ENCODE data around the gene DNMT3B.
A peak's percentile ranks its signal among the peaks of the same experiment; 100 is the strongest.

Gene DNMT3B

DNA sequence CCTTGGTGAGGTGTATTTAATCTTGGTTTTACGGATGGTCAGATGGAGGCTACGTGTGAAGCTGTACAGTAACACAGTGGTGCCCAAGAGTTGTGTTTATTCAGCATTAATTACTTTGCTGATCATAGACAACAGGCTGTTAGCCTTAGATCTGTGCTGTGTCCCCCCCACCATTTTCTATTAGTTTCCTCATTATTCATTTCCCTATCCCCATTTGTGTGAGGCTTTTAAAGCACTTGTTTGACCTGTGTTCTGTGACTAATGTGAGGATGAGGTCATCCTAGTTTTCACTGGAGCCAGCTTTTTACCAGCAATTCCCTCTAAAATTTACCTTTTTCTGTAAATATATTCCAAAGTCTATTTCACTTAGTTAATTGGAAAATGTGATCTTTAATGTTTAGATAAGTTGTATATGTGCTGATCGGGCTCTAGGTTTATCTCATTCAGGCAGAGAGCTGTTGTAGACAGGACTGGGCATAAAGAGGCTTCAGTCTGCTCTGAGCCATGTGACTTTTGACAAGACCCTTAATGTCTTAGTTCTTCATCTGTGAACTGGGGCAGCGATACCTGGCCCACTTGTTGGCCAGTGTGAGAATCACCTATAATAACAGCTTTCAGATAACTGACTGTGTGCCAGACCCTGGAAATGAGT is 66.0 kb downstream of the DNMT3B start:
- no peak for DNase-seq

DNA sequence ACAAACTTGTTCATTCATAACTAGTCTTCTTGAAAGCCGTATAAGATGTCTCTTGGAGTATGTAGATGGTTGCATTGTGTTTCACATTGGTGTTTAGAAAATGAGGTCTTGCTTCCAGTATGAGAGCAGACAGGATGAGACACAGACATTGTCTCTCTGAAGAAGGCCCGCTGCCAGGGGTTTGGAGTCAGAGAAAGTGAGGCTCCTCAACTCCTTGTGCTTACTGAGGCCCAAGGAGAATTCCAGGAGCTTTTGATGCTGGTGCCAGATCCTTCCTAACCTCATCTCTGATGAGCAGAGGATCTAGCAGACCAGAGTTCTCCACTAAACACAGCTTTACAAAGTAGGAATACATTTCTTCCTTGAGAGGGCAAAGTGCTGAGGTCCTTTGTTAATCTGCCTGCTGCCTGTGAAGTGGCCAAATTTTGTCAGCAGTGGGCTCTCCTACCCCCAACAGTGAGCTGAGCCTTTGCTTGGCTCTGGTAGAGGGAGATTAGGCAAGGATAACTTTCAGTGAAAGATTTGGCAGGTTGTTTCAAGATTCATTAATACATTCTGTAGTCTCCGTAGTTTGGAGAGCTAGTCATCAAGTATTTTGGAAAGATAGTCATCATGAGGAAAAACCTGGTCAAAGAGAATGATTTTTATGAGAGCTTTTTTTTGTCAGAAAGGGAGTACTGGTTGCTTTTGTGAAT is 67.3 kb downstream of the DNMT3B start:
- no peak for DNase-seq

DNA sequence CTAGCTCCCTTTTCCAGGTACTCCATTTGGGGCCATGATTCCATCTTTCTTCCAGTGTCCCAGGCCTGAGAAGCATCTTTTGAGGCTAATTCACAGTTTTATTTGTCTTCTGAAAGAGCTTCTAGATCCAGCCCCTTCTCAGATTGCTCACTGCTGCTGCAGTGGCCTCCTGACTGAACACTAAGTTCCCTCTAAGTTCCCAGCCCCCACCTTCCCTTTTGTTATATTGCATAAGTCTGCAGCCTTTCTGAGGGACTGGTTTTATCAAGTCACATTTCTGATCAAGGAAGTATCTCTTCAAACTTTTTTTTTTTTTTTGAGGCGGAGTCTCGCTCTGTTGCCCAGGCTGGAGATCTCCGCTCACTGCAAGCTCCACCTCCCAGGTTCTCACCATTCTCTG is 68.3 kb downstream of the DNMT3B start:
- no peak for DNase-seq

DNA sequence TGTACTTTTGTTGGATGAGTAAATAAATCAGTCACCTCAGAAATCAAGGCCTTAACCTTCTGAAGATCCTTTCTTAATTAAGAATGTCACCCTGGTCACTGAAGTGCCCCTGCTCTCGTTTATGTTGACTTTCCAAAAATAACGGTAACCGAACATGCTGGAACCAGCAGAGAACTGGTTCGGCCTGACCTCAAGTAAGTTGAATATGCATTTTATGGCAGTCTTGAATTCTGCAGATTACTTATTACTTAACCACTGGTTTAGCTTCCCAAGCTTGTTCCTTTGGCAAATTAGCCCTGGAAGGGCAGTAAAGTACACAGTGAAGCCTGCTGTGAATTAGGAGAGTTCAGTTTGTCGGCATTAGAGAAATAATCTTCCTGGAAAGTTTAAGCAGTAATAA is 69.8 kb downstream of the DNMT3B start:
- DNase-seq = no peak

DNA sequence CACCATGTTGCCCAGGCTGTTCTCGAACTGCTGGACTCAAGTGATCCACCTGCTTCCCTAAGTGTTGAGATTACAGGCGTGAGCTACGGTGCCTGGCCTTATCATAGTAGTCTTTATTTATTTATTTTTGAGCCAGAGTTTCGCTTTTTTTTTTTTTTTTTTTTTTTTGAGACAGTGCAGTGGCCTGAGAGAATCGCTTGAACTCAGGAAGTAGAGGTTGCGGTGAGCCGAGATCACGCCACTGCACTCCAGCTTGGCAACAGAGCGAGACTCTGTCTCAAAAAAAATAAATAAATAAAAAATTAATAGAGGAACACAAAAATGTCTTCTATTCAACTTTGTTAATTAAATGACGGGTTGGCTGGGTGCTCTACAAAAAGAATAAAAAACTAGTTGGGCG is 70.5 kb downstream of the DNMT3B start:
- DNase-seq = no peak

DNA sequence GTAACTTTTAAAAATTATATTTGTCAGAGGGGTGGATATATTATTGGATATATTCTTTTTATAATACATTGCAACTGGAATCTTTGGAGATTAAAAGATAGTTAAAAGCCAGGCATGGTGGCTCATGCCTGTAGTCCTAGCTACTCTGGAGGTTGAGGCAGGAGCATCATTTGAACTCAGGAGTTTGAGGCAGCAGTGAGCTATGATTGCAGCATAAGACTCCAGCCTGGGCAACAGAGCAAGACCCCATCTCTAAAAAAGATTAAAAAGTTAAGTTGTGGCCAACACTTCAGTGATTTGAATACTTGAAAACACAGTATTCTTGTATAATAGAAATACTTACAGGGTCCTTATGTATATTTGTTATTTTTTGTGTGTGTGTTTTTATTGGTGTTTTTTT is 72.8 kb downstream of the DNMT3B start:
- no peak for DNase-seq

DNA sequence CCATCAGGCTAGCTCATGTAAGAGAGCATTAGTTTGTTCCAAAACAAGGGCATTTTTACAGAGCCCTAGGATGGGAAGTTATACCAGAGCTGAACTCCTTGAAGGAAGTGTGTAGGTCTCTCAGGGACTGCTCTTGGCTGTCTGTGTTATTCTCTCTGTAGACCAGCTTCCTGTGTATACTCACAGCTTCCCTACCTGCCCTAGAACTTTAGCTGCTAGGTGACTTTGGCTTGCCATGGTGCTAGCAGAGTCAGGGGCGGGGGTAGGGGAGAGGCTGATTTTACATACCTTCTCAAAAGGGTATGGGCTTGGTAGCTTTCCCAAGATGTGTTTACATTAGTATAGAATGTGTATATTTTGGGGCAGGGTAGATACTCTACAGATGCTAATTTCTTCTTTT is 75.0 kb downstream of the DNMT3B start:
- no peak for DNase-seq

DNA sequence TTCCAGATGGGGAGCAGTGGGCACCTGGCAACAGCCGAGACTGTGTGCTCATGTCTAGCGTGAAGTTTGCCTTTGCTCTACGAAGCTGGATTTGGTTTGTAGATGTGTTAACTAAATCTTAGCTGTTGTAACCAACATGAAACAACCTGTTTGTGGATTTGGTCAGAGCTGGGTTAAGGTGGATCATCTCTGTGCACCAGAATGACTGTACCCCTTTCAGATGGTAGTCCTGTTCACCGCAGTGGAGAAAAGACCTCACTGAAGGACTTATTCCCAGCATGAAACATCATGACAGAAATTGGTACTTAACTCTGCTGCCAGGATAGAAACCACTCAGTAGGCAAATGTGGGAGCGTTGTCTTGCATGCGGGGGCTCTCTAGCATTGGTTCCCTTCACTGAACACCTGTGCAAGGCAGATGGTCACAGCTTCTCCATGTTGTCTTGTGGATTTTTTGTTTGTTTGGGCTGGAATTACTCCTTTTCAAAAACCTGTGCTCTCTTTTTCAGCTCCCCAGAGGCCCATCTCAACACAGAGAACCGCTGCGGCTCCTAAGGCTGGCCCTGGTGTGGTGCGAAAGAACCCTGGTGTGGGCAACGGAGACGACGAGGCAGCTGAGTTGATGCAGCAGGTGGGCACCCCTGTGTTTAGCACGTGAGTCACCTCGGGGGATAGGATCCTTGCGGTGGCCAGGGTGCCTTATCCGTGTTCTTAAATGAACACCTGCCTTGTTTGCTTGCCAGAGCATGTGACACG is 77.2 kb downstream of the DNMT3B start:
- DNase-seq = peak; percentile 33

DNA sequence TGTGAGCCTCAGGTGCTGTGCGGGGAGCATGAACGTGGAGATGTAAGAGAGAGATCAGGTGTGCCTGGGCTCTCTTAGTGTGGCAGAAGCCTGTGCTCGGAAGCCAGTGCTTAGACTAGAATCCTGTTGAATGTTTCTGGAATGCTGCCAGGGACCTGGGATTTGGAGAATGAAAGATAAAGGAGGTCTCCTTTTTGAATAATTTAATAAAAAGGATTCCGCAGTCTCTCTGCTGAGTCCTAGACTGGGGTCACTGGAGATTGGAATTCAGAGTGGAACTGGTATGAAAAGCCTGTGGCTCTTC is 77.7 kb downstream of the DNMT3B start:
- no peak for DNase-seq

DNA sequence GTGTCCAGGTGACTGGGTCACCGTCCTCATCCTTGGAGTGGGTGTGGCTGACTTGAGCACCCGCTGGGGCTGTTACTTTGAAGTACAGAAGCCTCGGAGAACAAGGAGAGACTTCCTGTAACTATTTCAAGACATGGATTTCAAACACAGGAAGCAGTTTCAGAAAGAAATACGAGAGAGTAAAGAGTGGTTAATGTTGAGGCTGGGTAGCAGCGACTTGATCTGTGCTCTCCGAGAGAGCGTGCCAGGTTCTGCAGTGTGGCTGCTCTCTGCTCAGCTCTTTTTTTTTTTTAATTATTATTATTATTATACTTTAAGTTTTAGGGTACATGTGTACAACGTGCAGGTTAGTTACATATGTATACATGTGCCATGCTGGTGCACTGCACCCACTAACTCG is 79.0 kb downstream of the DNMT3B start:
- no peak for DNase-seq

DNA sequence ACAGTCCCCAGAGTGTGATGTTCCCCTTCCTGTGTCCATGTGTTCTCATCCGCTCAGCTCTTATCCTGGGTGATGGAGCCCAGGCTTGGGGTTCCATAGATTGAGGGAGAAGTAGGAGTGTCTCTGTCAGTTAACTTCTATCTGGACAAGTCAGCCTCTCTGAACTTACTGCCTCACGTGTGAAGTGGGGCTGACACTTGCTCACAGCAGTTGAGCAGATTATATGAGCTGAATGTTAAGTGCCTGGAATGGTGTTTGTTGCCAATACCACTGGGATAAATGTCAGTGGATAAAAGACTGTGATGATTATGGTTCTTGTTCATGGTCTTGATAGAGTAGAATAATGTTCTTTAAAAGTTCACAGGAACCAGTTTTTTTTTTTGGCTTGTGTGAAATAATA is 79.4 kb downstream of the DNMT3B start:
- no peak for DNase-seq

DNA sequence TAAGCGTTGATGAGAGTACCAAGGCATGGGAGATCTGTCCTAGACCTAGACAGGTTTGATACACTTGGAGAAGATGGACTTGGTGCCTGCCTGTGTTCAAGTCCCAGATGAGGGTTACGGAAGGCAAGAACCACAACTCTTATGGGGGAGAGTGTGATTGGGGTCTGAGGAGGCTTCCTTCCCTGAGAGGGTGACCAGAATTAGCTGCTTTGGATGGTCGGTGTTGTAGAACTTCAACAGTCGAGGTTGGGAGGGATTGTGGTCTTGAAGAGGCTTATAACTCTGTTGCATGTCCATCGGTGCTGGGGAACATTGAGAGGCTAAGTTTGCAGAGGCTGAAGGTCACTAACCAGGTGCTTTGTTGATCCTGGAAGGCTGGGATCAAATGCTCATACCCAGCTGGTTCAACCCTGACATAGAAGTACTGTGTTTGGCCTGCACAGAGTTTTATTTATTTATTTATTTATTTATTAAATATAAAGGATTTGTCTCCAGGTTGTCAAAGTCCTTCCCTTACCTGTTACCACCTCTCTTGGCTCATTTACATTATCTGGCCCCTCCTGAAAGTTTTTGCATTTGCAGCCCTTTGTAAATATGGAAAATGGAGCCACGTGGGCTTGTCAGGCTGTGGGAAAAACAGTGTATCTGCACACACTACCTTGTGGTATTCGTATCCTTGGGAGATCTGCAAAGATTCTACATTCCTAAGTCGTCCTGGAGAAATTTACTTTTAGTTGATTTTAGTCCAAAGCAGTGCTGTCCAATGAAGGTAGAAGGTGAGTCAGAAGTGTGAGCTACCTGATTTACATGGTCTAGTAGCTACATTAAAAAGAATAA is 80.7 kb downstream of the DNMT3B start:
- DNase-seq = no peak

DNA sequence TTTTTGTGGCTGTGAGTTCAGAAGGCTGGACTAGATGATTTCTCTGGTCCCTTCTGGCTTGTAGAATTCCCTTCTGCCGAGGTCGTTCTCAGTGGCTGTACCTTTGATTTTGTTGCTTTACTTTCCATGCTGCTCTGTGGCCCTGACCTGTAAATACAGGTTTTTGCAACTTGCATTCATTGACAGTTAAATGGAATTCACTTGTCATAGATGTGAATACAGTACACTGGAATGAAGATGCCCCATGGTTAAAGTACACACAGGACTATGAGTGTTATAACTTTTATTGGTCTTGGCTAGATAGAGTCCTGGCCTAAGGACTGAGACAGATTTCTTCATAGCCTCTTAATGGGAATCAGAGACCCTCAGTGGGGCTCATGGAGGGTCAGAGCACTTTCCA is 83.6 kb downstream of the DNMT3B start:
- DNase-seq = no peak

DNA sequence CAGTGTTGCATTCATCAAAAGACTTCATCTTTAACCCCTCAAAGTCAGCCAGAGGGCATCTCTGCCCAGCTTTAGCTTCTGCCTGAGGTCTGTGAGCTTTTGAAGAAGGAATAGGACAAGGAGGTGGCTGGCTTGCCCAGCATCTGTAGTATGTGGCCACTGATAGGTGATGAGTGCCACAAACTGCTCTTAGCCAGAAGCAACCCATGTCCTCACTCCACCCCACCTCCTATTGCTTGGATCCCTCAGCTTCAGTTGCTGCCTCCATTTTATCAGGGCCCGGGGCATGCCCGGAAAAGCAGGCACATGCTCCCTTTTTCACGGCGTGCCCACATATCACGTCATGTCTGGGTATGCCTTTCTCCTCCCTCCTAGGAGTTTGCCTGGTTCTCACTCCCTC is 84.7 kb downstream of the DNMT3B start:
- DNase-seq = no peak

DNA sequence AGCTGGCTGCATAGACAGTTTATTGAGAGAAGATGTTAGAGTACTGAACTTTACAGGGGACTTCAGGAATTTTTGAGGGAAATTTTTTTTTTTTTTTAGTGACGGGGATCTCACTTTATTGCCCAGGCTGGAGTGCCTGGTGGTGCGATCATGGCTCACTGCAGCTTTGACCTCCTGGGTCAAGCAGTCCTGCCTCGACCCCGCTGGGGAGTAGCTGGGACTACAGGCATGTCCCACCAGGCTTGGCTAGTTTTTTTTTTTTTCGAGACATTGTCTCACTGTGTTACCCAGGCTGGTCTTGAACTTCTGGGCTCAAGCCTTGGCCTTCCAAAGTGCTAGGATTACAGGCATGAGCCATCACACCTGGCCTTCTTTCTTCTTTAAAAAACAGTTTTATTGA is 85.8 kb downstream of the DNMT3B start:
- no peak for DNase-seq

DNA sequence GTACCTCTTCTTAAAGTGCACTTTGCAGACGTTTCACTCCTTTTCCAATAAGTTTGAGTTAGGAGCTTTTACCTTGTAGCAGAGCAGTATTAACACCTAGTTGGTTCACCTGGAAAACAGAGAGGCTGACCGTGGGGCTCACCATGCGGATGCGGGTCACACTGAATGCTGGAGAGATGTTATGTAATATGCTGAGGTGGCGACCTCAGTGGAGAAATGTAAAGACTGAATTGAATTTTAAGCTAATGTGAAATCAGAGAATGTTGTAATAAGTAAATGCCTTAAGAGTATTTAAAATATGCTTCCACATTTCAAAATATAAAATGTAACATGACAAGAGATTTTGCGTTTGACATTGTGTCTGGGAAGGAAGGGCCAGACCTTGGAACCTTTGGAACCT is 86.7 kb downstream of the DNMT3B start:
- no peak for DNase-seq

DNA sequence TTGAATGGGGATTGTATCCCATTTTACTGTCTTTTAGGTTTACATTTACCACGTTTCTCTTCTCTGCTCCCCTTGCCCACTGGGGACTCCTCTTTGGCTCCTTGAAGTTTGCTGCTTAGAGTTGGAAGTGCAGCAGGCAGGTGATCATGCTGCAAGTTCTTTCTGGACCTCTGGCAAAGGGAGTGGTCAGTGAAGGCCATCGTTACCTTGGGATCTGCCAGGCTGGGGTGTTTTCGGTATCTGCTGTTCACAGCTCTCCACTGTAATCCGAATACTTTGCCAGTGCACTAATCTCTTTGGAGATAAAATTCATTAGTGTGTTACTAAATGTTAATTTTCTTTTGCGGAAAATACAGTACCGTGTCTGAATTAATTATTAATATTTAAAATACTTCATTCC is 87.4 kb downstream of the DNMT3B start:
- no peak for DNase-seq

DNA sequence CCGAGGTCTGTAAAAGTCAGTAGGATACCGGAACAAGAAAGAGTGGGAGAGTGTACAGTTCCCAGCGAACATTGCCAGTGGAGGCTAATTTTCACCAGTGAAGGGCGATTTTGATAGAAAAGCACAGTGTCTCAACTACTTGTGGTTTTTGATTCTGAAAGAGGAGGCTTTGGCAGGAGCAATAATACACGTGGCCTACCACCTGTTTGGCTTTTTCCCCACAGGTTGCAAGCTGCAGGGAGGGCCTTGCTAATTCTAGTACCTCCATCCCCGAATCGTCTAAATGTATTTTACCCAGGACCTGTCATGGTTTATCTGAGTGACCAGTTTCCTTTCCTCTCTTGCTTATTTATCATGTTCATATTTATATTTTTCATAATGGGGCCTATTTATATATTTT is 93.2 kb downstream of the DNMT3B start:
- no peak for DNase-seq

DNA sequence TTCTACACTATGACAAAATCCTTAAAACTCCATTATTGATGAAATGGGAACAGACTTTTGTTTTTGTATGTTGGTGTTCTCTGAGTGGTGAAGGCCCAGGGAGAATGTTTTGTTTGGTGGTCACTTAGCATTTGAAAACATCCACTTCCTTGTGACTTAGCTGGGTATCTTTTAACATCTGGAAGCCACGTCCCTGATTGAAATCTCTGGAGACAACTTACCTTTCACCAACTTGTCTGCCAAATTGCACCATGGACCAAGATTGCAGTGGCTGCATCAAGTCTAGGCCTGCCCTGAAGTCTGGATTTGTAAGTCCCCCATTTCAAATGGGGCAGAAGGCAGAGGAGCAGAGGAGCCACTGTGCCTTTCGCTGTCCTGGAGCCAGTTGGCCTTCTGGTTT is 96.0 kb downstream of the DNMT3B start:
- no peak for DNase-seq
